ENCODE results near the gene OR4Q2.
"Not testable (repeated sequence)": the region's sequence is repeated elsewhere in the genome, so short reads cannot be mapped to it uniquely, and the experiment has no call there.

The OR4Q2 gene

GRCh38 chr14:20001863-20002262 lies at the start of gene OR4Q2:
TSS of gene OR4Q2 (plus strand) at chr14:20002163.
- FAIRE-seq = no peak

- FAIRE-seq = not testable (repeated sequence)
Measured at GRCh38 chr14:19969735-19970134, 32.2 kb upstream of the OR4Q2 start.

GRCh38 chr14:19974844-19975243 lies 27.1 kb upstream of the OR4Q2 start:
- no peak for FAIRE-seq

- no peak for FAIRE-seq
Measured at GRCh38 chr14:19975291-19975690, 26.7 kb upstream of the OR4Q2 start, which contains the start of gene OR4K15. TSS of gene OR4K15 (plus strand) at chr14:19975591. CDS start at chr14:19975591, 0 bp downstream.

- FAIRE-seq = no peak
Measured at GRCh38 chr14:19993438-19993837, 8.5 kb upstream of the OR4Q2 start.

GRCh38 chr14:20002319-20002718 lies 356 bp downstream of the OR4Q2 start:
- FAIRE-seq = no peak

GRCh38 chr14:20008156-20008555 lies 6.2 kb downstream of the OR4Q2 start:
- FAIRE-seq = no peak

GRCh38 chr14:20019257-20019865 lies 17.4 kb downstream of the OR4Q2 start, which contains the start of gene OR4K14:
TSS of gene OR4K14 (minus strand) at chr14:20019307. CDS start at chr14:20015193, 4,114 bp downstream.
- no peak for FAIRE-seq

GRCh38 chr14:20031058-20031457 lies 29.1 kb downstream of the OR4Q2 start:
- no peak for FAIRE-seq

- FAIRE-seq = no peak
Measured at GRCh38 chr14:20035449-20035848, 33.5 kb downstream of the OR4Q2 start.

- no peak for FAIRE-seq
Measured at GRCh38 chr14:20035938-20036337, 34.0 kb downstream of the OR4Q2 start, which contains the start of gene OR4K13. TSS of gene OR4K13 (minus strand) at chr14:20036038. CDS start at chr14:20034758, 1,280 bp downstream.

- no peak for FAIRE-seq
Measured at GRCh38 chr14:20044243-20044642, 42.3 kb downstream of the OR4Q2 start.

- FAIRE-seq = no peak
Measured at GRCh38 chr14:20048202-20048601, 46.2 kb downstream of the OR4Q2 start.
